ENCODE measurements around the gene NSDHL. TPM values are rescaled to one million over a fixed set of nuclear protein-coding genes. Genes with fewer than 3 reads are reported as not detected.

NSDHL gene
- total and polyA plus RNA-seq, 2 experiments from 2014 or later, result 32.4 to 34.3 TPM

DNA sequence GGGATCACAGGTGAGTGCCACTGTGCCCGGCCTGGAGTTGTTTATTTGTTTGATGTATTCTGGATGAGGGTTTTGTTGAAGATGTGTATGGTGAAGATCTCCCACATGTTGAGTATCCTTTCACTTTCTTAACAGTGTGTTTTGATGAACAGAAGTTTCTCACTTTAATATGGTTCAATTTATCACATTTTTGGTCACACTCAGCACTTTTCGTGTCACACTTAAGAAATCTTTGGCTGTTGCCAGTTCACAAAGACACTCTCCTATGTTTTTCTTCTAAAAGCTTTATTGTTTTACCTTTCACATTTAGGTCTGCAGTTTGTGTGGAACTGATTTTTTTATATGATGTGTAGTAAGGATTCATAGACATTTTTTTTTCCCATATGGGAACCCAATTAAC lies 50.4 kb downstream of the NSDHL start (continued):
- TF ChIP-seq ETS1 (IDR thresholded peaks at IDR 0.05) (no peak), ZNF114 (CRISPR knock-in tag; IDR thresholded peaks at IDR 0.05) (no peak), NANOG (IDR thresholded peaks at IDR 0.05; ENCODE audit: borderline replicate concordance) (no peak), STAT1 (IDR thresholded peaks at IDR 0.05; ENCODE audit: unreplicated experiment) (no peak), EZH2phosphoT487 (IDR thresholded peaks at IDR 0.05; ENCODE audit: unreplicated experiment) (no peak), JUNB (IDR thresholded peaks at IDR 0.05; ENCODE audit: unreplicated experiment) (no peak), ZNF462 (CRISPR knock-in tag; IDR thresholded peaks at IDR 0.05) (no peak)

DNA sequence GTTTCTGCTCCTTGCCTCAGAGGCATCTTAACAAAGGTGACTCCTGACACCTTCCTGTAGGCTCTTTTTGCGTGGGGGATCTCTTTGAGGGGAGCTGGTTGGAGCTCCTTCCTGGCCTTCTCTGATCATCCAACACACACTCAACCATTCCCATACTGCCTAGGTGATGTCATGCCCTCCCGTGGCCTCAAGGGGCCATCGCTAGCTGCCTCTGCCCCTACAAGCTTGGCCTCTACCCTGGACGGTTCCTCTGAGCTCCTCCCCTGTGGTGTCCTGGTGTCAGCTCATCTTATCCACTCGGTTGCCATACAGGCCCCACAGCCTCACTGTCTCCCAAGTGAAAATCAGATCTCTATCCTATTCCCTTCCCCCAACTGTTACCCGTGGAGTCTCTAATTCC lies 53.3 kb downstream of the NSDHL start:
- no peak overlapping the region for H3K4me2 ChIP-seq
- H3K36me3 ChIP-seq (ENCODE audit: insufficient read depth), result no peaks in the 10 kb centered on the region
- peak; percentile 33 for DNase-seq (ENCODE audit: low spot score)
- H3K79me2 ChIP-seq (replicated peaks; ENCODE audit: insufficient read depth), result no peaks in the 10 kb centered on the region
- no peak overlapping the region for H3K27ac Mint-ChIP-seq
- no peaks in the 10 kb centered on the region for H3K36me3 Mint-ChIP-seq (ENCODE audit: low read depth)
- ATAC-seq, result peak; percentile 80
- H2AFZ ChIP-seq, result no peak overlapping the region
- H3K27me3 ChIP-seq (ENCODE audit: insufficient read depth), result no peaks in the 10 kb centered on the region
- H3K4me3 Mint-ChIP-seq, result no peak overlapping the region
- TF ChIP-seq, protein P1, sequence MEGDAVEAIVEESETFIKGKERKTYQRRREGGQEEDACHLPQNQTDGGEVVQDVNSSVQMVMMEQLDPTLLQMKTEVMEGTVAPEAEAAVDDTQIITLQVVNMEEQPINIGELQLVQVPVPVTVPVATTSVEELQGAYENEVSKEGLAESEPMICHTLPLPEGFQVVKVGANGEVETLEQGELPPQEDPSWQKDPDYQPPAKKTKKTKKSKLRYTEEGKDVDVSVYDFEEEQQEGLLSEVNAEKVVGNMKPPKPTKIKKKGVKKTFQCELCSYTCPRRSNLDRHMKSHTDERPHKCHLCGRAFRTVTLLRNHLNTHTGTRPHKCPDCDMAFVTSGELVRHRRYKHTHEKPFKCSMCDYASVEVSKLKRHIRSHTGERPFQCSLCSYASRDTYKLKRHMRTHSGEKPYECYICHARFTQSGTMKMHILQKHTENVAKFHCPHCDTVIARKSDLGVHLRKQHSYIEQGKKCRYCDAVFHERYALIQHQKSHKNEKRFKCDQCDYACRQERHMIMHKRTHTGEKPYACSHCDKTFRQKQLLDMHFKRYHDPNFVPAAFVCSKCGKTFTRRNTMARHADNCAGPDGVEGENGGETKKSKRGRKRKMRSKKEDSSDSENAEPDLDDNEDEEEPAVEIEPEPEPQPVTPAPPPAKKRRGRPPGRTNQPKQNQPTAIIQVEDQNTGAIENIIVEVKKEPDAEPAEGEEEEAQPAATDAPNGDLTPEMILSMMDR (conservative IDR thresholded peaks at IDR 0.05; ENCODE audit: low read depth in 2 of 2), result peak; percentile 16 to 41; a peak in 3 of 4 replicates
- no peak for TF ChIP-seq CREB1 (CRISPR knock-in tag; IDR thresholded peaks at IDR 0.05; ENCODE audit: low read depth)
- no peaks in the 10 kb centered on the region for H3K9me2 ChIP-seq (ENCODE audit: insufficient read depth)
- H3K27ac ChIP-seq (ENCODE audit: low read depth), result no peak overlapping the region
- no peak overlapping the region for H3K4me3 ChIP-seq
- no peaks in the 10 kb centered on the region for H4K20me1 ChIP-seq (replicated peaks; ENCODE audit: insufficient read depth)
- no peaks in the 10 kb centered on the region for H3F3A ChIP-seq (replicated peaks; ENCODE audit: low read depth)
- no peaks in the 10 kb centered on the region; the same call in 2 of the 3 replicates for H3K9me3 Mint-ChIP-seq
- peaks cover 22% of the 10 kb centered on the region for H3K4me1 Mint-ChIP-seq
- peaks cover 13% of the 10 kb centered on the region for H3K4me1 ChIP-seq (ENCODE audit: insufficient read depth)
- H3K27me3 Mint-ChIP-seq (ENCODE audit: insufficient read depth, low read depth, poor library complexity), result no peaks in the 10 kb centered on the region
